Neural progenitor cell (in vitro differentiated cells): Measurements from ENCODE around the gene KCNQ1.

Experiments
- EZH2 ChIP-seq: fragments of 200-600 bp; sonication (generic); IDR thresholded peaks from 2 replicates; pipeline ENCODE4 v1.6.1; 2017; ENCODE audit warnings: antibody characterized with exemption, mild to moderate bottlenecking, moderate library complexity
- TF ChIP-seq, protein P1 (sequence below): fragments of 200-600 bp; sonication (generic); IDR thresholded peaks from 2 replicates; pipeline ENCODE4 v1.5.1; 2017; ENCODE audit warnings: antibody characterized with exemption, mild to moderate bottlenecking

DNA sequence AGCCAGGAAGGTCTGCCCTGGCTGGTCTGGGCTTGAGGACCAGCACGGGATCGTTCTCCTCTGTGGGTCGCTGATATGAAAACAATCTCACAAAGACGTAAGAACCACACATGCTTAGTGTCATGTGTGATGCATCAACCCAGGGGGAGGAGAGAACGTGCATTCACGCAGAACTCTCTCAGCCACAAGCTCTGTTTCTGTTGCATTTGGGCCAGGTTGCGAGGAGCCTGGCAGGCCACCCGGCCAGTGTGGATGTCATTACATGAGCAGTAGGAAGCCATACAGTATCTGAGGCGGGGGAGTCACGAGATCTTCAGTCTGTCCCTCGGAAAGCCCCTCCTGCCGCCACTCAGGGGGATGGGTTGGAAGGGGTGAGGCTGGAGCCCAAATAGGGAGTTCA lies 308.1 kb downstream of the KCNQ1 start:
- TF ChIP-seq, protein P1, sequence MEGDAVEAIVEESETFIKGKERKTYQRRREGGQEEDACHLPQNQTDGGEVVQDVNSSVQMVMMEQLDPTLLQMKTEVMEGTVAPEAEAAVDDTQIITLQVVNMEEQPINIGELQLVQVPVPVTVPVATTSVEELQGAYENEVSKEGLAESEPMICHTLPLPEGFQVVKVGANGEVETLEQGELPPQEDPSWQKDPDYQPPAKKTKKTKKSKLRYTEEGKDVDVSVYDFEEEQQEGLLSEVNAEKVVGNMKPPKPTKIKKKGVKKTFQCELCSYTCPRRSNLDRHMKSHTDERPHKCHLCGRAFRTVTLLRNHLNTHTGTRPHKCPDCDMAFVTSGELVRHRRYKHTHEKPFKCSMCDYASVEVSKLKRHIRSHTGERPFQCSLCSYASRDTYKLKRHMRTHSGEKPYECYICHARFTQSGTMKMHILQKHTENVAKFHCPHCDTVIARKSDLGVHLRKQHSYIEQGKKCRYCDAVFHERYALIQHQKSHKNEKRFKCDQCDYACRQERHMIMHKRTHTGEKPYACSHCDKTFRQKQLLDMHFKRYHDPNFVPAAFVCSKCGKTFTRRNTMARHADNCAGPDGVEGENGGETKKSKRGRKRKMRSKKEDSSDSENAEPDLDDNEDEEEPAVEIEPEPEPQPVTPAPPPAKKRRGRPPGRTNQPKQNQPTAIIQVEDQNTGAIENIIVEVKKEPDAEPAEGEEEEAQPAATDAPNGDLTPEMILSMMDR = no peak
- no peak for TF ChIP-seq EZH2
